Coronary artery (tissue), 2 donors: ENCODE measurements around the gene HPSE2.

Source experiments
- DNase-seq: peaks from one replicate; pipeline ENCODE4 v3.0.0-alpha.2; 2017; ENCODE audit warnings: low spot score
- H3K27ac ChIP-seq, 2 donors: fragments of 200-600 bp; sonication (generic); one replicate each; pipeline ENCODE4 v1.5.1; 2016 to 2019
- H3K4me3 ChIP-seq: fragments of 200-600 bp; sonication (generic); 2 replicates; pipeline ENCODE4 v1.5.1; 2016; ENCODE audit warnings: mild to moderate bottlenecking, moderate library complexity
- CTCF ChIP-seq: fragments of 200-600 bp; sonication (generic); IDR thresholded peaks from one replicate; pipeline ENCODE4 v1.5.1; 2019; ENCODE audit warnings: antibody characterized with exemption

Gene HPSE2

GRCh38 chr10:98582363-98582762 is 653.3 kb downstream of the HPSE2 start:
- Histone ChIP-seq H3K27ac (no peak overlapping the region), H3K4me3 (no peak overlapping the region)
- DNase-seq = no peak
- TF ChIP-seq CTCF = no peak

DNA sequence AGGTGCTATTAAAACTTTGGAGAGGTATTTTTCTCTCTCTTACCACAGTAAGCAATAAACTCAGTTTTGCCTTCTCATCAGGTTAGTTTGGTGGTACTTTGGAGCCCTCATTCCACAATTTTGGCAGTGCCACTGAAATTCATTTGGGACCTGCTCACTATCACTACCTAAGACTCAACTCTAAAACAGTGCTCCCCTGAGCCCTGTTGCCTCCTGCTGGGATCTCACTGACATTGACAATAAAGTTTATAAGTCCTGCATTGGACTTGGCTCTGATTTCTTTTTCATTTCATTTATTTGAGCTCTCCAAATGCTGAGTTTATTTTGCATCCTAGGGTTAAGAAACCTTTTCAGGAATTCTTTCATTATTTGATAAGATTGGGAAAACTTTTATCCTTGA is 658.1 kb downstream of the HPSE2 start:
- no peak overlapping the region for H3K4me3 ChIP-seq
- TF ChIP-seq CTCF = no peak
- no peak for DNase-seq
- no peak overlapping the region for H3K27ac ChIP-seq

GRCh38 chr10:98577168-98577567 is 658.5 kb downstream of the HPSE2 start:
- DNase-seq = no peak
- no peak for TF ChIP-seq CTCF
- no peak overlapping the region for H3K4me3 ChIP-seq
- H3K27ac ChIP-seq = no peak overlapping the region

GRCh38 chr10:98576096-98576495 is 659.6 kb downstream of the HPSE2 start:
- Histone ChIP-seq H3K27ac (no peak overlapping the region), H3K4me3 (no peak overlapping the region)
- DNase-seq = no peak
- no peak for TF ChIP-seq CTCF

DNA sequence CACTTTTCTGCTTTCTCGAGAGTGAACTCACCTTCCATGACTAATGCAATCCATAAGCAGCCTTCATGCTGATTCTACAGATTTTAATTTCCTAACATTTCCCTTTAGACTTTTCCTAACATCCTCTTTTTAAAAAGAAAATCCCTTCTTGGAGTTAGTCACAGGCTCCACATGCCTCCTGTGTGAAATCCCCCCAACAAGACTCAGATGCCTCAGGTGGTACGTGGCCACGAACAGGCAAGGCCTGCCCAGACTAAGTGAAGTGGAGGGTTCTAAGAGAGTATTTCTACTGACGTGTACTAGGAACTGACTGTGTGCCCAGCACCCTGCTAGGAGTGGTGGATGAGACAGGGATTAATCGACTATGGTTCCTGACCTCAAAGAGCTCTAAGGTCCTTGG is 663.1 kb downstream of the HPSE2 start:
- no peak for DNase-seq
- Histone ChIP-seq H3K27ac (no peak overlapping the region), H3K4me3 (no peak overlapping the region)
- no peak for TF ChIP-seq CTCF

DNA sequence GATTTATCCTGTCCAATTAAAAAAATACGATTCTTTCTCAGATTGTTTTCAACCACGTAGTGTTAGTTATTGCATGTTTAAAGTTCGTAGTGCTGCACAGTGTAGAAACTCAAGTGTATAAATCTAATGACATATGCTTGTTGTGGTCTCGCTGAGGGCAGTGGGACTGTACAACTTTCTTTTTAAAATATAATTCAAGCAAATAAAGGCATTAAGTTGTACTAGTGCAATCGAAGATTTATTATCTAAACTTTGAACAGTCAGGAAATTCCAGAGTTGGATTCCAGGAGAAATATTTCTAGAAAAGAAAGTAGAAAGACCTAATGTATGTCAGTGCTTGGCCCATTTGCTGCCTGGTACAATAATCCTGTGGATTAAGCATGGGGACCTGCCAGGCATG is 664.8 kb downstream of the HPSE2 start:
- no peak overlapping the region for H3K27ac ChIP-seq
- DNase-seq = no peak
- TF ChIP-seq CTCF = no peak
- no peak overlapping the region for H3K4me3 ChIP-seq

- Histone ChIP-seq H3K27ac (no peak overlapping the region), H3K4me3 (no peak overlapping the region)
- TF ChIP-seq CTCF = no peak
- DNase-seq = no peak
Observed at GRCh38 chr10:98569853-98570252, 665.8 kb downstream of the HPSE2 start.
